Neural progenitor cell (in vitro differentiated cells): ENCODE data around the gene FOXI3. TPM values are rescaled to one million over a fixed set of nuclear protein-coding genes. Genes with fewer than 3 reads are reported as not detected.

Experiments used
- DNase-seq: peaks from one replicate; pipeline ENCODE4 v3.0.0-alpha.2; 2016; ENCODE audit warnings: low spot score
- H2AFZ ChIP-seq: fragments of 200-600 bp; sonication (generic); replicated peaks from 2 replicates; pipeline ENCODE4 v1.6.1; 2016; ENCODE audit warnings: antibody characterized with exemption
- H3F3A ChIP-seq: fragments of 200-600 bp; sonication (generic); 2 replicates; pipeline ENCODE4 v1.6.1; 2016; ENCODE audit warnings: antibody characterized with exemption, low read depth
- H3K27ac ChIP-seq: fragments of 200-600 bp; sonication (generic); 2 replicates; pipeline ENCODE4 v1.5.1; 2016; ENCODE audit warnings: mild to moderate bottlenecking
- H3K27me3 ChIP-seq: fragments of 200-600 bp; sonication (generic); 2 replicates; pipeline ENCODE4 v1.6.1; 2016; ENCODE audit warnings: mild to moderate bottlenecking, moderate library complexity
- H3K36me3 ChIP-seq: fragments of 200-600 bp; sonication (generic); 2 replicates; pipeline ENCODE4 v1.5.1; 2016
- H3K4me1 ChIP-seq: fragments of 200-600 bp; sonication (generic); 2 replicates; pipeline ENCODE4 v1.6.1; 2016; ENCODE audit warnings: mixed run types
- H3K4me2 ChIP-seq: fragments of 200-600 bp; sonication (generic); 2 replicates; pipeline ENCODE4 v1.6.1; 2016
- H3K4me3 ChIP-seq: fragments of 200-600 bp; sonication (generic); 2 replicates; pipeline ENCODE4 v1.5.1; 2016
- H3K79me2 ChIP-seq: fragments of 200-600 bp; sonication (generic); 2 replicates; pipeline ENCODE4 v1.6.1; 2016; ENCODE audit warnings: low read depth
- H3K9ac ChIP-seq: fragments of 200-600 bp; sonication (generic); 2 replicates; pipeline ENCODE4 v1.6.1; 2016
- H3K9me3 ChIP-seq: fragments of 200-600 bp; sonication (generic); 2 replicates; pipeline ENCODE4 v1.5.1; 2016; ENCODE audit warnings: low read depth
- H4K20me1 ChIP-seq: fragments of 200-600 bp; sonication (generic); 2 replicates; pipeline ENCODE4 v1.6.1; 2016; ENCODE audit warnings: low read depth
- H3K27ac Mint-ChIP-seq: 3 replicates; pipeline ENCODE4 v1.8.0; 2021; ENCODE audit warnings: mixed read lengths
- H3K27me3 Mint-ChIP-seq: 2 replicates; pipeline ENCODE4 v1.8.0; 2022; ENCODE audit warnings: low read depth, mild to moderate bottlenecking, inconsistent platforms, moderate library complexity, mixed read lengths; ENCODE audit not compliant: insufficient read depth
- H3K36me3 Mint-ChIP-seq: 3 replicates; pipeline ENCODE4 v1.8.0; 2021; ENCODE audit warnings: mixed read lengths
- H3K4me1 Mint-ChIP-seq: 3 replicates; pipeline ENCODE4 v1.8.0; 2021; ENCODE audit warnings: mixed read lengths
- H3K4me3 Mint-ChIP-seq: 3 replicates; pipeline ENCODE4 v1.8.0; 2021; ENCODE audit warnings: mild to moderate bottlenecking, moderate library complexity, mixed read lengths
- H3K9me3 Mint-ChIP-seq: 3 replicates; pipeline ENCODE4 v1.8.0; 2020; ENCODE audit warnings: mixed read lengths
- CTCF ChIP-seq: fragments of 200-600 bp; sonication (generic); IDR thresholded peaks from 2 replicates; pipeline ENCODE4 v1.5.1; 2017; ENCODE audit warnings: antibody characterized with exemption, mild to moderate bottlenecking
- EZH2 ChIP-seq: fragments of 200-600 bp; sonication (generic); IDR thresholded peaks from 2 replicates; pipeline ENCODE4 v1.6.1; 2017; ENCODE audit warnings: antibody characterized with exemption, mild to moderate bottlenecking, moderate library complexity
- EZH2phosphoT487 ChIP-seq: fragments of 200-600 bp; sonication (generic); IDR thresholded peaks from 2 replicates; pipeline ENCODE4 v1.6.1; 2017; ENCODE audit warnings: antibody characterized with exemption
- total RNA-seq: library from RNA; depleted of rRNA; stranded (reverse); fragments of >200 nt; gene quantifications from 2 replicates; pipeline ENCODE4 v1.2.3, GENCODE V29; 2015; ENCODE audit warnings: low replicate concordance

Gene FOXI3
- total RNA-seq, 1 donor from 2014 or later = 0.51 TPM

DNA sequence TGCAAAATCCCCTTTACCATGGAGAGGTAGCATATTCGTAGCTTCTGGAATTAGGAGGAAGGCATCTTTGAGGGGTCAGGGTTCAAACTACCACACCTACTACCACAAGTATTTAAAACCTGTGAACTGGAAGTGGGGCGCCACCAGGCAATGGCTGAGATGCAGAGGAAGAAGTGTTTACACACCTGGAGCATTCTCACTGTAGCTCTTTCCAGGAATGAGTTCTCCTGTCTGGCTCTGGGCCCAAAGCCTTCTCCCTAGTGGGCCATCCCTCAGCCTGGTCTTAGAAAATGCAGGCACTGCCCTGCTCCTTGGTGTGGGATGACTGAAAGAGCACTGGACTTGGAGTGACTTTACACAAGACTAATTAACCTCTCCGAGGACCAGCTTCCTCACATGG, 30.7 kb upstream of the FOXI3 start:
- Mint-ChIP-seq H3K4me3 (no peak overlapping the region), H3K27me3 (peaks cover 11% of the 10 kb centered on the region), H3K4me1 (no peaks in the 10 kb centered on the region), H3K36me3 (no peaks in the 10 kb centered on the region), H3K27ac (no peak overlapping the region), H3K9me3 (no peaks in the 10 kb centered on the region)
- H3K9ac ChIP-seq = no peak overlapping the region
- H3K4me3 ChIP-seq = no peak overlapping the region
- H3F3A ChIP-seq = no peaks in the 10 kb centered on the region
- no peak overlapping the region for H3K4me2 ChIP-seq
- H3K27me3 ChIP-seq = no peaks in the 10 kb centered on the region
- no peak overlapping the region for H3K27ac ChIP-seq
- H3K79me2 ChIP-seq = no peaks in the 10 kb centered on the region
- TF ChIP-seq CTCF = no peak
- no peak for TF ChIP-seq EZH2phosphoT487
- no peak for TF ChIP-seq EZH2
- no peaks in the 10 kb centered on the region for H3K36me3 ChIP-seq
- no peaks in the 10 kb centered on the region for H4K20me1 ChIP-seq
- H2AFZ ChIP-seq = no peak overlapping the region
- H3K9me3 ChIP-seq = no peaks in the 10 kb centered on the region
- no peaks in the 10 kb centered on the region for H3K4me1 ChIP-seq
- no peak for DNase-seq

- Histone ChIP-seq H4K20me1 (no peaks in the 10 kb centered on the region), H3K4me2 (no peak overlapping the region), H3K27ac (no peak overlapping the region), H3K4me3 (no peak overlapping the region), H3K36me3 (no peaks in the 10 kb centered on the region), H3K9ac (no peak overlapping the region), H3K9me3 (no peaks in the 10 kb centered on the region), H3F3A (no peaks in the 10 kb centered on the region), H3K27me3 (no peaks in the 10 kb centered on the region), H3K4me1 (no peaks in the 10 kb centered on the region), H3K79me2 (no peaks in the 10 kb centered on the region), H2AFZ (no peak overlapping the region)
- Mint-ChIP-seq H3K4me3 (no peak overlapping the region), H3K27ac (no peak overlapping the region), H3K36me3 (no peaks in the 10 kb centered on the region), H3K4me1 (no peaks in the 10 kb centered on the region), H3K9me3 (no peaks in the 10 kb centered on the region), H3K27me3 (peaks cover 9% of the 10 kb centered on the region)
- no peak for DNase-seq
- no peak for TF ChIP-seq CTCF
- no peak for TF ChIP-seq EZH2phosphoT487
- TF ChIP-seq EZH2 = no peak
Measured at GRCh38 chr2:88481691-88482336, 29.3 kb upstream of the FOXI3 start.

DNA sequence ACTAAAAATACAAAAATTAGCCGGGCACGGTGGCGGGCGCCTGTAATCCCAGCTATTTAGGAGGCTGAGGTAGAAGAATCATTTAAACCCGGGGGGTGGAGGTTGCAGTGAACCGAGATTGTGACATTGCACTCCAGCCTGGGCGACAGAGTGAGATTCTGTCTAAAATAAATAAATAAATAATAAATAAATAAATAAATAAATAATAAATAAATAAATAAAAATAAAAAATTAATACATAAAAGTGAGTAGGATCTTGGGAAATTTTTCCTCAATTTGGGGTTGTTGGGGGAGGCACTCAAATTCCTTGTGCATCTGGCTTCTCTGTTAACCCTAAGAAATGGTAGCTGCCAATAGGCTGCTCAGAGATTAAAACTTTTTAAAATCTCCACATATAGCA, 20.3 kb upstream of the FOXI3 start:
- H3K36me3 Mint-ChIP-seq = no peaks in the 10 kb centered on the region
- Histone ChIP-seq H3F3A (no peaks in the 10 kb centered on the region), H2AFZ (no peak overlapping the region), H4K20me1 (no peaks in the 10 kb centered on the region), H3K4me3 (no peak overlapping the region), H3K4me2 (no peak overlapping the region), H3K36me3 (no peaks in the 10 kb centered on the region), H3K9me3 (no peaks in the 10 kb centered on the region), H3K9ac (no peak overlapping the region), H3K27ac (no peak overlapping the region), H3K79me2 (no peaks in the 10 kb centered on the region), H3K4me1 (peaks cover 9% of the 10 kb centered on the region), H3K27me3 (no peaks in the 10 kb centered on the region)
- peaks cover 2% of the 10 kb centered on the region for H3K27me3 Mint-ChIP-seq
- TF ChIP-seq EZH2 (no peak), CTCF (no peak), EZH2phosphoT487 (no peak)
- no peaks in the 10 kb centered on the region for H3K9me3 Mint-ChIP-seq
- DNase-seq = no peak
- H3K27ac Mint-ChIP-seq = no peak overlapping the region
- peaks cover 9% of the 10 kb centered on the region for H3K4me1 Mint-ChIP-seq
- H3K4me3 Mint-ChIP-seq = no peak overlapping the region
